WTC11 (cell line): ENCODE measurements around the gene SH3YL1. TPM values are rescaled to one million over a fixed set of nuclear protein-coding genes. Genes with fewer than 3 reads are reported as not detected.

Experiments
- ATAC-seq: fragments of 200-7000 bp; cut with Tn5 transposase; 2 replicates; pipeline ENCODE4 v1.10.0; 2021; ENCODE audit warnings: mild to moderate bottlenecking, moderate library complexity
- CTCF ChIA-PET: fragments of 300-600 bp; sonication (Branson Sonifier 250); formaldehyde crosslinking; loops from one replicate; lab custom pipeline; 2021; ENCODE audit warnings: antibody characterized with exemption; lab: Charles Lee
- POLR2A ChIA-PET: fragments of 350-600 bp; sonication (Branson Sonifier 250); formaldehyde crosslinking; loops from one replicate; lab custom pipeline; 2021; ENCODE audit warnings: antibody characterized with exemption; lab: Charles Lee
- DNase-seq: peaks from one replicate; pipeline ENCODE4 v3.0.0; 2021; ENCODE audit warnings: low spot score
- H3K27ac Mint-ChIP-seq: 2 replicates; pipeline ENCODE4 v1.8.0; 2021; ENCODE audit warnings: mixed read lengths
- H3K27me3 Mint-ChIP-seq: 2 replicates; pipeline ENCODE4 v1.8.0; 2021; ENCODE audit warnings: low read depth, mild to moderate bottlenecking, moderate library complexity, mixed read lengths
- H3K36me3 Mint-ChIP-seq: 2 replicates; pipeline ENCODE4 v1.8.0; 2021; ENCODE audit warnings: mixed read lengths
- H3K4me1 Mint-ChIP-seq: 2 replicates; pipeline ENCODE4 v1.8.0; 2022; ENCODE audit warnings: mixed read lengths
- H3K4me3 Mint-ChIP-seq: 2 replicates; pipeline ENCODE4 v1.8.0; 2021; ENCODE audit warnings: mild to moderate bottlenecking, moderate library complexity, mixed read lengths
- H3K9me3 Mint-ChIP-seq: 2 replicates; pipeline ENCODE4 v1.8.0; 2021; ENCODE audit warnings: mixed read lengths
- CREB1 ChIP-seq: sonication (generic); formaldehyde crosslinking; IDR thresholded peaks from 2 replicates; pipeline ENCODE4 v1.8.0; 2023; ENCODE audit warnings: mild to moderate bottlenecking, missing genetic modification reagents
- CREM ChIP-seq: sonication (generic); formaldehyde crosslinking; IDR thresholded peaks from 2 replicates; pipeline ENCODE4 v1.8.1; 2022; ENCODE audit warnings: mild to moderate bottlenecking, missing genetic modification reagents, moderate library complexity
- EMX1 ChIP-seq: fragments of 250-450 bp; sonication (Bioruptor Pico); IDR thresholded peaks from 2 replicates; pipeline ENCODE4 v1.8.0; 2021; ENCODE audit warnings: mild to moderate bottlenecking
- GRHL2 ChIP-seq: fragments of 250-450 bp; sonication (Bioruptor Pico); IDR thresholded peaks from 2 replicates; pipeline ENCODE4 v1.8.0; 2022; ENCODE audit warnings: mild to moderate bottlenecking, moderate library complexity; ENCODE audit not compliant: insufficient replicate concordance, severe bottlenecking
- JAZF1 ChIP-seq: fragments of 250-450 bp; sonication (Bioruptor Pico); IDR thresholded peaks from 2 replicates; pipeline ENCODE4 v1.9.0; 2021; ENCODE audit warnings: moderate library complexity, mild to moderate bottlenecking, inconsistent platforms
- MXD4 ChIP-seq: fragments of 250-450 bp; sonication (Bioruptor Pico); IDR thresholded peaks from 2 replicates; pipeline ENCODE4 v1.8.0; 2021; ENCODE audit warnings: mild to moderate bottlenecking, moderate library complexity, borderline replicate concordance
- MYBL2 ChIP-seq: sonication (generic); formaldehyde crosslinking; IDR thresholded peaks from 2 replicates; pipeline ENCODE4 v1.8.1; 2023; ENCODE audit warnings: mild to moderate bottlenecking, moderate library complexity, missing genetic modification reagents
- NFYB ChIP-seq: sonication (generic); formaldehyde crosslinking; conservative IDR thresholded peaks from 2 replicates; pipeline ENCODE4 v1.8.0; 2022; ENCODE audit warnings: low read depth, missing genetic modification reagents
- RELA ChIP-seq: sonication (generic); formaldehyde crosslinking; IDR thresholded peaks from 2 replicates; pipeline ENCODE4 v1.8.1; 2022; ENCODE audit warnings: missing genetic modification reagents, mild to moderate bottlenecking, borderline replicate concordance
- SP1 ChIP-seq: sonication (generic); formaldehyde crosslinking; conservative IDR thresholded peaks from 2 replicates; pipeline ENCODE4 v1.8.1; 2022; ENCODE audit warnings: missing genetic modification reagents
- TCF7 ChIP-seq: sonication (generic); formaldehyde crosslinking; IDR thresholded peaks from 2 replicates; pipeline ENCODE4 v1.8.0; 2022; ENCODE audit warnings: mild to moderate bottlenecking, low read depth, missing genetic modification reagents, moderate library complexity
- ZBTB21 ChIP-seq: sonication (generic); formaldehyde crosslinking; IDR thresholded peaks from 2 replicates; pipeline ENCODE4 v1.8.1; 2023; ENCODE audit warnings: mild to moderate bottlenecking, missing genetic modification reagents, borderline replicate concordance
- ZNF396 ChIP-seq: fragments of 250-450 bp; sonication (Bioruptor Pico); IDR thresholded peaks from 2 replicates; pipeline ENCODE4 v1.8.0; 2021; ENCODE audit warnings: mild to moderate bottlenecking, moderate library complexity, borderline replicate concordance
- total RNA-seq: library from RNA; stranded (reverse); gene quantifications from 3 replicates; pipeline ENCODE4 v1.2.3, GENCODE V29; 2021
- TF ChIP-seq, protein P1 (sequence below): sonication (generic); formaldehyde crosslinking; IDR thresholded peaks from 2 replicates; pipeline ENCODE4 v1.8.1; 2023; ENCODE audit warnings: mild to moderate bottlenecking, missing genetic modification reagents, moderate library complexity
- TF ChIP-seq, protein P2 (sequence below): fragments of 250-450 bp; sonication (Bioruptor Pico); IDR thresholded peaks from 2 replicates; pipeline ENCODE4 v1.9.0; 2021; ENCODE audit warnings: mild to moderate bottlenecking
- TF ChIP-seq, protein P3 (sequence below): sonication (generic); formaldehyde crosslinking; IDR thresholded peaks from 2 replicates; pipeline ENCODE4 v1.8.1; 2023; ENCODE audit warnings: mild to moderate bottlenecking, missing genetic modification reagents
- TF ChIP-seq, protein P4 (sequence below): sonication (generic); formaldehyde crosslinking; IDR thresholded peaks from 2 replicates; pipeline ENCODE4 v1.8.0; 2022; ENCODE audit warnings: mild to moderate bottlenecking, missing genetic modification reagents
- TF ChIP-seq, protein P5 (sequence below): sonication (generic); formaldehyde crosslinking; IDR thresholded peaks from 2 replicates; pipeline ENCODE4 v1.8.1; 2022; ENCODE audit warnings: low read depth, mild to moderate bottlenecking, moderate library complexity, missing genetic modification reagents, borderline replicate concordance
- TF ChIP-seq, protein P6 (sequence below): sonication (generic); formaldehyde crosslinking; IDR thresholded peaks from 2 replicates; pipeline ENCODE4 v1.8.1; 2022; ENCODE audit warnings: mild to moderate bottlenecking, moderate library complexity, missing genetic modification reagents

SH3YL1 gene
- total RNA-seq, 1 experiment from 2014 or later, result 26.4 TPM

DNA sequence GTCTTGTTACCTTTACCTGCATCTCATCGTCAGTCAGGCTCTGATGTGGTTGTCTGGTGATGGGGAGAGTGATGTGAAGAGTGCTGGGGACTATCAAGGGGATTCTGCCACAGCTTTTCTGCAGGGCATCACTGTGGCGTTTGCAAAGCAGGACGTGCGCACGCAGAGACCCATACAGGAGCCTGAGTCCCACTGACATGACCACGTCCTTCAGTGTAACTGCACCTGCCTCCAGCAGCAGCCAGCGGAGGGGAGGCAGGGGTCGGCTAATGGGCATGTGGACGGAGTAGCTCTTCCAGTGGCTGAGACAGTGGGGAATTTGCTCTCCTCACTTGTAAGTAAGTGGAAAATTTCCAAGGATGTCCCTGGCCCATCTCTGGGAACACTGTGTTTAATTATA, 17.5 kb upstream of the SH3YL1 start:
- Mint-ChIP-seq H3K27me3 (peaks cover 12% of the 10 kb centered on the region), H3K36me3 (peaks cover 51% of the 10 kb centered on the region), H3K9me3 (no peaks in the 10 kb centered on the region), H3K27ac (no peak overlapping the region), H3K4me3 (no peak overlapping the region), H3K4me1 (peaks cover 36% of the 10 kb centered on the region)
- ChIA-PET POLR2A (no interaction called here), CTCF (no interaction called here)
- no peak for ATAC-seq
- DNase-seq, result no peak
- TF ChIP-seq CREB1 (CRISPR knock-in tag) (no peak), RELA (CRISPR knock-in tag) (no peak), NFYB (CRISPR knock-in tag) (no peak)

DNA sequence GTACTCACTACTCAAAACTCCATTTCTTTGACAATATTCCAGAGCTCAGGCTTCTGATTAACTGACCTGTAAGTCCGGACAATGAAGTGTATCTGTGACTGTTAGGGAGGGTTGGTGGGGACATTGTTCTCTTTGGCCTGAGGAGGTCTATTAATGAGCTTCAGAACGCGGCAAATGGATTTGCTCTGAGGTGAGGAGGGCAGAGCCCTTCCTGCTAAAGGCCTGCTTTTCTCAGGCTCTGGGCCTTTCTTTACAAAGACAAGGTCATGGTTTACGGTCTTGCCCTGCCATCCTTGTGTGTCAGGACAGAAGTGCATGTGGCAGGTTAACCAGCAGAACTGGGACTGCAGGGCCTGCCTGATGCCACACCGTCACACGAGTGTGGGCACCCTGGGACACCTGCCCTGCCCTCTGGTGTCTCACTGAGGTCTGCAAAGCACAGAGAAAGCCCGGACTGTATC, 16.8 kb upstream of the SH3YL1 start:
- Mint-ChIP-seq H3K9me3 (no peaks in the 10 kb centered on the region), H3K4me3 (no peak overlapping the region)
- TF ChIP-seq MYBL2 (CRISPR knock-in tag), result no peak
- TF ChIP-seq EMX1, result no peak
- TF ChIP-seq ZBTB21, result no peak
- TF ChIP-seq, protein P1, sequence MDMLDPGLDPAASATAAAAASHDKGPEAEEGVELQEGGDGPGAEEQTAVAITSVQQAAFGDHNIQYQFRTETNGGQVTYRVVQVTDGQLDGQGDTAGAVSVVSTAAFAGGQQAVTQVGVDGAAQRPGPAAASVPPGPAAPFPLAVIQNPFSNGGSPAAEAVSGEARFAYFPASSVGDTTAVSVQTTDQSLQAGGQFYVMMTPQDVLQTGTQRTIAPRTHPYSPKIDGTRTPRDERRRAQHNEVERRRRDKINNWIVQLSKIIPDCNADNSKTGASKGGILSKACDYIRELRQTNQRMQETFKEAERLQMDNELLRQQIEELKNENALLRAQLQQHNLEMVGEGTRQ (CRISPR knock-in tag), result no peak
- TF ChIP-seq, all 79 proteins: peak for 0
- H3K27me3 Mint-ChIP-seq, result peaks cover 5% of the 10 kb centered on the region
- ATAC-seq (no peak; the same call in 1 of the 2 replicates), DNase-seq (no peak)
- POLR2A ChIA-PET, result no interaction called here
- CTCF ChIA-PET, result no interaction called here
- peaks cover 29% of the 10 kb centered on the region for H3K4me1 Mint-ChIP-seq
- peaks cover 56% of the 10 kb centered on the region for H3K36me3 Mint-ChIP-seq
- H3K27ac Mint-ChIP-seq, result no peak overlapping the region

DNA sequence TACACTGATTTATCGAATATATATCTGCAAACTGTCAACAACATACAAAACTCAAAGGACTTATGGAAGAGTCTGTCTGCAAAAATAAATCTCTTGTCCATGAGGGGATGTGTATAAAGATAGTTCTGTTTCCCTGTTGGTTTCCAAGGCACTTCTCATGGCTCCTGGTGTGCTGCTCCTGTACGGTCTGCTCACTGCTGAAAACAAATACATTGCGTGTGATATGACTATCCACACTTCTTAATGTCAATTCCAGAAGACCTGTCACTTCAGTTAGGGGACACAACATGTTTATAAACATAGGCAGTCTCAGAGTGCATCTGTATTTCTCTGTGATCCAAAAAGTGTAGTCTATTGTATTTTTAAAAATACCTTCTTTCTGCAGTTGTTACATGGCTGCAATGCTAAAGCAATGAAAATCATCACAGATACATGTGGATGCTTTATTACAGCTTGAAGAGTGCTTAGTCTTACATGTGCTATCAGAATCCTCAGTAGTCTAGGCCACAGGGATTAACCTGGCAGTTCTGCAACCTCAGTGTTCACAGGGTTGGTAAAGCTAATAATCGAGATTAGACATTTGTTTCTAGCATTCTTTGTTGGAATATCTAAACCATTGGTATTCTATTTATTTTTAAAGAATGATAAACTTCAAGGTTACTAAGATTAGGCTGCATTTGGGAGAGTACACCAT, 16.3 kb upstream of the SH3YL1 start:
- POLR2A ChIA-PET, result no interaction called here
- H3K27ac Mint-ChIP-seq, result no peak overlapping the region
- H3K36me3 Mint-ChIP-seq, result peaks cover 60% of the 10 kb centered on the region
- no peak for DNase-seq
- H3K27me3 Mint-ChIP-seq, result no peaks in the 10 kb centered on the region
- peaks cover 23% of the 10 kb centered on the region for H3K4me1 Mint-ChIP-seq
- no peaks in the 10 kb centered on the region for H3K9me3 Mint-ChIP-seq
- TF ChIP-seq ZNF396, result no peak
- TF ChIP-seq, protein P2, sequence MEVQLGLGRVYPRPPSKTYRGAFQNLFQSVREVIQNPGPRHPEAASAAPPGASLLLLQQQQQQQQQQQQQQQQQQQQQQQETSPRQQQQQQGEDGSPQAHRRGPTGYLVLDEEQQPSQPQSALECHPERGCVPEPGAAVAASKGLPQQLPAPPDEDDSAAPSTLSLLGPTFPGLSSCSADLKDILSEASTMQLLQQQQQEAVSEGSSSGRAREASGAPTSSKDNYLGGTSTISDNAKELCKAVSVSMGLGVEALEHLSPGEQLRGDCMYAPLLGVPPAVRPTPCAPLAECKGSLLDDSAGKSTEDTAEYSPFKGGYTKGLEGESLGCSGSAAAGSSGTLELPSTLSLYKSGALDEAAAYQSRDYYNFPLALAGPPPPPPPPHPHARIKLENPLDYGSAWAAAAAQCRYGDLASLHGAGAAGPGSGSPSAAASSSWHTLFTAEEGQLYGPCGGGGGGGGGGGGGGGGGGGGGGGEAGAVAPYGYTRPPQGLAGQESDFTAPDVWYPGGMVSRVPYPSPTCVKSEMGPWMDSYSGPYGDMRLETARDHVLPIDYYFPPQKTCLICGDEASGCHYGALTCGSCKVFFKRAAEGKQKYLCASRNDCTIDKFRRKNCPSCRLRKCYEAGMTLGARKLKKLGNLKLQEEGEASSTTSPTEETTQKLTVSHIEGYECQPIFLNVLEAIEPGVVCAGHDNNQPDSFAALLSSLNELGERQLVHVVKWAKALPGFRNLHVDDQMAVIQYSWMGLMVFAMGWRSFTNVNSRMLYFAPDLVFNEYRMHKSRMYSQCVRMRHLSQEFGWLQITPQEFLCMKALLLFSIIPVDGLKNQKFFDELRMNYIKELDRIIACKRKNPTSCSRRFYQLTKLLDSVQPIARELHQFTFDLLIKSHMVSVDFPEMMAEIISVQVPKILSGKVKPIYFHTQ, result no peak
- no peak for TF ChIP-seq JAZF1 (CRISPR knock-in tag)
- TF ChIP-seq, protein P3, sequence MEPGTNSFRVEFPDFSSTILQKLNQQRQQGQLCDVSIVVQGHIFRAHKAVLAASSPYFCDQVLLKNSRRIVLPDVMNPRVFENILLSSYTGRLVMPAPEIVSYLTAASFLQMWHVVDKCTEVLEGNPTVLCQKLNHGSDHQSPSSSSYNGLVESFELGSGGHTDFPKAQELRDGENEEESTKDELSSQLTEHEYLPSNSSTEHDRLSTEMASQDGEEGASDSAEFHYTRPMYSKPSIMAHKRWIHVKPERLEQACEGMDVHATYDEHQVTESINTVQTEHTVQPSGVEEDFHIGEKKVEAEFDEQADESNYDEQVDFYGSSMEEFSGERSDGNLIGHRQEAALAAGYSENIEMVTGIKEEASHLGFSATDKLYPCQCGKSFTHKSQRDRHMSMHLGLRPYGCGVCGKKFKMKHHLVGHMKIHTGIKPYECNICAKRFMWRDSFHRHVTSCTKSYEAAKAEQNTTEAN, result no peak
- no peak for TF ChIP-seq GRHL2 (CRISPR knock-in tag)
- TF ChIP-seq, protein P4, sequence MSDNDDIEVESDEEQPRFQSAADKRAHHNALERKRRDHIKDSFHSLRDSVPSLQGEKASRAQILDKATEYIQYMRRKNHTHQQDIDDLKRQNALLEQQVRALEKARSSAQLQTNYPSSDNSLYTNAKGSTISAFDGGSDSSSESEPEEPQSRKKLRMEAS, result no peak
- no peak for TF ChIP-seq MXD4
- TF ChIP-seq, all 79 proteins: peak for 0
- CTCF ChIA-PET, result no interaction called here
- H3K4me3 Mint-ChIP-seq, result no peak overlapping the region
- no peak for ATAC-seq

DNA sequence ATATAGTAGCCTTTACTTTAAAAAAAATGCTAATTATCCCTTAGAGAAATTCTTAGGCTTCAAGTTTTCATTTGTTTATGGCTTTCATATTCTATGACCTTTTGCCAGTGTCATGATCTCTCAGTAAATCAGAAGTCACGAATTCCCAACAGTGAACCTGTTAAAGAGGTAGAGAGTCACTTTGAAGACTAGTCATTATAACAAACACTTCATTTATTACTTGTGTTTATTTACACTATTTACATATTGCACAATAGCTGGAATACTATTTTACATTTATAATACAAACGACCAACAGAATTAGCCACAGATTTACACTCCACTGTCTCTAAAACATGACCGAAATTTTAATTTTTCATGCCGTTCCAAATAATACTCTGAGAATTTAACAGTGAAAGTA, 15.5 kb upstream of the SH3YL1 start:
- ATAC-seq (no peak), DNase-seq (no peak)
- peaks cover 62% of the 10 kb centered on the region for H3K36me3 Mint-ChIP-seq
- no peaks in the 10 kb centered on the region for H3K27me3 Mint-ChIP-seq
- H3K9me3 Mint-ChIP-seq, result no peaks in the 10 kb centered on the region
- CTCF ChIA-PET, result no interaction called here
- POLR2A ChIA-PET, result no interaction called here
- no peak overlapping the region for H3K27ac Mint-ChIP-seq
- H3K4me3 Mint-ChIP-seq, result no peak overlapping the region
- TF ChIP-seq CREM, result no peak
- TF ChIP-seq TCF7, result no peak
- no peak for TF ChIP-seq SP1 (CRISPR knock-in tag)
- no peak for TF ChIP-seq MYBL2 (CRISPR knock-in tag)
- TF ChIP-seq, protein P5, sequence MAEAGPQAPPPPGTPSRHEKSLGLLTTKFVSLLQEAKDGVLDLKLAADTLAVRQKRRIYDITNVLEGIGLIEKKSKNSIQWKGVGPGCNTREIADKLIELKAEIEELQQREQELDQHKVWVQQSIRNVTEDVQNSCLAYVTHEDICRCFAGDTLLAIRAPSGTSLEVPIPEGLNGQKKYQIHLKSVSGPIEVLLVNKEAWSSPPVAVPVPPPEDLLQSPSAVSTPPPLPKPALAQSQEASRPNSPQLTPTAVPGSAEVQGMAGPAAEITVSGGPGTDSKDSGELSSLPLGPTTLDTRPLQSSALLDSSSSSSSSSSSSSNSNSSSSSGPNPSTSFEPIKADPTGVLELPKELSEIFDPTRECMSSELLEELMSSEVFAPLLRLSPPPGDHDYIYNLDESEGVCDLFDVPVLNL (CRISPR knock-in tag), result no peak
- TF ChIP-seq, protein P6, sequence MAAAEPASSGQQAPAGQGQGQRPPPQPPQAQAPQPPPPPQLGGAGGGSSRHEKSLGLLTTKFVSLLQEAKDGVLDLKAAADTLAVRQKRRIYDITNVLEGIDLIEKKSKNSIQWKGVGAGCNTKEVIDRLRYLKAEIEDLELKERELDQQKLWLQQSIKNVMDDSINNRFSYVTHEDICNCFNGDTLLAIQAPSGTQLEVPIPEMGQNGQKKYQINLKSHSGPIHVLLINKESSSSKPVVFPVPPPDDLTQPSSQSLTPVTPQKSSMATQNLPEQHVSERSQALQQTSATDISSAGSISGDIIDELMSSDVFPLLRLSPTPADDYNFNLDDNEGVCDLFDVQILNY (CRISPR knock-in tag), result no peak
- peaks cover 16% of the 10 kb centered on the region for H3K4me1 Mint-ChIP-seq
